PC-9 (cell line): ENCODE measurements around the gene HSBP1L1.

ENCODE experiments used
- CTCF ChIP-seq: fragments of 200-600 bp; sonication (generic); conservative IDR thresholded peaks from 2 replicates; pipeline ENCODE4 v1.6.1; 2017; ENCODE audit warnings: mixed run types, antibody characterized with exemption, mild to moderate bottlenecking, moderate library complexity
- EZH2 ChIP-seq: fragments of 200-600 bp; sonication (generic); IDR thresholded peaks from 2 replicates; pipeline ENCODE4 v1.8.0; 2017; ENCODE audit warnings: antibody characterized with exemption, low read depth

GRCh38 chr18:79985172-79985571 is 20.7 kb downstream of the HSBP1L1 start:
- TF ChIP-seq CTCF (no peak), EZH2 (no peak)
